ENCODE results near the gene BLOC1S5.
A peak's percentile ranks its signal among the peaks of the same experiment; 100 is the strongest.

The BLOC1S5 gene

DNA sequence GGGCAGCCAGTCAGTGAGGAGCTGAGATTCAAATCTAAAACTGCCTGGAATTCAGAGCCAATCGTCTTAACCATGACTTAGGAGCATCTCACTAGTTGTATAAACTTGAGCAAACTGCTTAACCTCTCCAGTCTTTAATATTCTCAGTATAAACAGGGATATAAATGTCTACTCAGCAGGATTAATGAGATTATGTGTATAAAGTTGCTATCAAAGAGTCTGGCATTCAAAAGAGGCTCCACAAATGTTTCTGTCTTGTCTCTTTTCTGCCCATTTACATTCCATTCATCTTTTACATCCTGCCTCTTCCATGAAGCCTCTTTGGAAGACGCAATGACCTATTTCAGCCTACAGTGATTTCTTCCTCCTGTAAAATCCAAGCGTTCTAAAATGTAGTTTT is 66.9 kb downstream of the BLOC1S5 start:
- Histone ChIP-seq H3K9ac (ENCODE audit: low read length) (no peak overlapping the region), H3K4me2 (ENCODE audit: low read length, poor library complexity, severe bottlenecking) (no peak overlapping the region), H3K4ac (ENCODE audit: low read depth in 1 of 2, low read length in 2 of 2) (no peak overlapping the region), H2AK5ac (ENCODE audit: low read length, severe bottlenecking) (no peak overlapping the region), H3K18ac (ENCODE audit: low read depth in 1 of 2, low read length in 2 of 2) (no peak overlapping the region), H3K14ac (ENCODE audit: low read length in 2 of 2) (no peak overlapping the region), H3K79me1 (replicated peaks; ENCODE audit: low read length, poor library complexity, severe bottlenecking) (no peaks in the 10 kb centered on the region), H3K27ac (ENCODE audit: low read length, poor library complexity, severe bottlenecking) (no peak overlapping the region), H3K36me3 (ENCODE audit: control insufficient read depth in 1 of 2, insufficient read depth in 2 of 2, low read depth in 1 of 2, low read length in 2 of 2) (no peaks in the 10 kb centered on the region), H3K23ac (ENCODE audit: low read length in 2 of 2) (no peak overlapping the region), H3K4me1 (ENCODE audit: control insufficient read depth, insufficient read depth, low read depth, low read length) (peaks cover 6% of the 10 kb centered on the region), H2BK5ac (ENCODE audit: low read depth, low read length, poor library complexity, severe bottlenecking) (no peak overlapping the region), H4K91ac (ENCODE audit: low read length) (no peak overlapping the region), H2BK15ac (ENCODE audit: low read depth, poor library complexity, severe bottlenecking) (no peak overlapping the region), H2AFZ (ENCODE audit: low read depth, low read length) (no peak overlapping the region), H3K9me3 (ENCODE audit: control insufficient read depth, low read length) (no peaks in the 10 kb centered on the region), H2BK12ac (ENCODE audit: low read length in 2 of 2) (no peak overlapping the region), H3K27me3 (ENCODE audit: control insufficient read depth in 1 of 2, insufficient read depth in 1 of 2, low read length in 2 of 2) (no peaks in the 10 kb centered on the region), H3K4me3 (ENCODE audit: insufficient read depth in 1 of 2, low read depth in 1 of 2, low read length in 2 of 2) (no peak overlapping the region), H2BK120ac (ENCODE audit: low read depth, low read length) (no peak overlapping the region), H4K8ac (ENCODE audit: low read length) (no peak overlapping the region)
- 92% methylated on average over 2 of the region's 3 CpGs for WGBS
- DNase-seq, result no peak

DNA sequence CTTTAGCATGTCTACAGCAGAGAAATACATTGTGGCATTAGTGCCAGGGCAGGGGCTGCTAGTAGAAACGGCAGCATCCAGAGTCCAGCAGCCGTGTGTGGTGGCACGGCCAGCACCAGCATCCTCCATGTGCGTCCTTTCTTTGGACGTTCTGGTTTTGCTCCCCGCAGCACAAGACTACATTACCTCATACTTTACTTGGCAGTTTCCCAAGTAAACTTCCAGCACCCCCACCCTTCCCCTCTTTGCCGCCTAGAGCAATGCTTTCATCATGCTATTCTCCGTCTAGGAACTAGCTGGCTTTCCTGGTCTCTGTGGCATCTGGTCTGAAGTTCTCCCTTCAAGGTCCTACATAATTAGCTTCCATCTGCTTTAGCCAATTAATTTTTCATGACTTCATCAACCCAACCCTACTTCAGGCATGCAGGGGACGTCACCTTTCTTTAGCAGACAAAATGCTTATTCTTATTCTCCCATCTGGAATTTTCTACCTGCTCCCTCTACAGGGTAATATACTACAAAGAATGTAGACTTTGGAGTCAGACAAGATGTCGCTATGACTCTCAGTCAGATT is 67.6 kb downstream of the BLOC1S5 start:
- no peak overlapping the region for H3K4me3 ChIP-seq (ENCODE audit: insufficient read depth in 1 of 2, low read depth in 1 of 2, low read length in 2 of 2)
- H3K14ac ChIP-seq (ENCODE audit: low read length in 2 of 2), result no peak overlapping the region
- no peaks in the 10 kb centered on the region for H3K9me3 ChIP-seq (ENCODE audit: control insufficient read depth, low read length)
- H2BK120ac ChIP-seq (ENCODE audit: low read depth, low read length), result no peak overlapping the region
- WGBS, result 88% methylated on average over 9 of the region's 10 CpGs
- no peak overlapping the region for H3K4me2 ChIP-seq (ENCODE audit: low read length, poor library complexity, severe bottlenecking)
- no peak overlapping the region for H2BK5ac ChIP-seq (ENCODE audit: low read depth, low read length, poor library complexity, severe bottlenecking)
- no peak overlapping the region for H2AFZ ChIP-seq (ENCODE audit: low read depth, low read length)
- H3K27ac ChIP-seq (ENCODE audit: low read length, poor library complexity, severe bottlenecking), result no peak overlapping the region
- H3K27me3 ChIP-seq (ENCODE audit: control insufficient read depth in 1 of 2, insufficient read depth in 1 of 2, low read length in 2 of 2), result no peaks in the 10 kb centered on the region
- H4K91ac ChIP-seq (ENCODE audit: low read length), result no peak overlapping the region
- H3K79me1 ChIP-seq (replicated peaks; ENCODE audit: low read length, poor library complexity, severe bottlenecking), result no peaks in the 10 kb centered on the region
- no peak for DNase-seq
- no peak overlapping the region for H3K18ac ChIP-seq (ENCODE audit: low read depth in 1 of 2, low read length in 2 of 2)
- H3K4me1 ChIP-seq (ENCODE audit: control insufficient read depth, insufficient read depth, low read depth, low read length), result peaks cover 8% of the 10 kb centered on the region
- peak overlapping the region; percentile 20 for H3K9ac ChIP-seq (ENCODE audit: low read length)
- H3K4ac ChIP-seq (ENCODE audit: low read depth in 1 of 2, low read length in 2 of 2), result no peak overlapping the region
- no peak overlapping the region for H3K23ac ChIP-seq (ENCODE audit: low read length in 2 of 2)
- H4K8ac ChIP-seq (ENCODE audit: low read length), result no peak overlapping the region
- no peak overlapping the region for H2BK12ac ChIP-seq (ENCODE audit: low read length in 2 of 2)
- H2BK15ac ChIP-seq (ENCODE audit: low read depth, poor library complexity, severe bottlenecking), result no peak overlapping the region
- H3K36me3 ChIP-seq (ENCODE audit: control insufficient read depth in 1 of 2, insufficient read depth in 2 of 2, low read depth in 1 of 2, low read length in 2 of 2), result no peaks in the 10 kb centered on the region
- H2AK5ac ChIP-seq (ENCODE audit: low read length, severe bottlenecking), result no peak overlapping the region

DNA sequence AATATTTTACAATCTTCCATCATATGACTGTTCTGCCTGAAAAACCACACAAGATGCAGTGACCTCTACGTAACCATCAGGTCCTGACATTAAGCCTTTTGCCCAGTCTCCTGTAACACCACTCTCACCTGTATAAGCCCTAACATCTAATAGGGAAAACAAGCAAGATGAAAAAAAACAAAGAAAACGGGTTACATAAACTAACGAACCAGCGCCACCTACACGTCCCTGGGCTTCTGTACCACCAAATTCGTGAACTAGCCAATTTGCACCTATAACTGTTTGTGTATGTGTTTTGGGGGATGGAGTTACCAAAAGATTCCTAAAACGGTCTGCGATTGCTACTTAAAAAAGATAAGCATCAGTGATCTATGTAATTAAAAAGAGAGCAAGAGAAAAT is 70.2 kb downstream of the BLOC1S5 start:
- no peak overlapping the region for H2BK12ac ChIP-seq (ENCODE audit: low read length in 2 of 2)
- no peak overlapping the region for H3K9ac ChIP-seq (ENCODE audit: low read length)
- H3K27ac ChIP-seq (ENCODE audit: low read length, poor library complexity, severe bottlenecking), result no peak overlapping the region
- no peak overlapping the region for H2BK5ac ChIP-seq (ENCODE audit: low read depth, low read length, poor library complexity, severe bottlenecking)
- H3K4ac ChIP-seq (ENCODE audit: low read depth in 1 of 2, low read length in 2 of 2), result no peak overlapping the region
- H2AFZ ChIP-seq (ENCODE audit: low read depth, low read length), result no peak overlapping the region
- WGBS, result 98% methylated on average over 8 of the region's 8 CpGs
- H3K4me3 ChIP-seq (ENCODE audit: insufficient read depth in 1 of 2, low read depth in 1 of 2, low read length in 2 of 2), result no peak overlapping the region
- H3K18ac ChIP-seq (ENCODE audit: low read depth in 1 of 2, low read length in 2 of 2), result no peak overlapping the region
- no peak overlapping the region for H2BK15ac ChIP-seq (ENCODE audit: low read depth, poor library complexity, severe bottlenecking)
- no peak overlapping the region for H3K4me2 ChIP-seq (ENCODE audit: low read length, poor library complexity, severe bottlenecking)
- H3K14ac ChIP-seq (ENCODE audit: low read length in 2 of 2), result no peak overlapping the region
- H3K4me1 ChIP-seq (ENCODE audit: control insufficient read depth, insufficient read depth, low read depth, low read length), result peaks cover 9% of the 10 kb centered on the region
- no peak overlapping the region for H4K8ac ChIP-seq (ENCODE audit: low read length)
- DNase-seq, result no peak
- H2AK5ac ChIP-seq (ENCODE audit: low read length, severe bottlenecking), result no peak overlapping the region
- no peaks in the 10 kb centered on the region for H3K9me3 ChIP-seq (ENCODE audit: control insufficient read depth, low read length)
- H3K27me3 ChIP-seq (ENCODE audit: control insufficient read depth in 1 of 2, insufficient read depth in 1 of 2, low read length in 2 of 2), result no peaks in the 10 kb centered on the region
- H3K36me3 ChIP-seq (ENCODE audit: control insufficient read depth in 1 of 2, insufficient read depth in 2 of 2, low read depth in 1 of 2, low read length in 2 of 2), result no peaks in the 10 kb centered on the region
- no peak overlapping the region for H2BK120ac ChIP-seq (ENCODE audit: low read depth, low read length)
- no peaks in the 10 kb centered on the region for H3K79me1 ChIP-seq (replicated peaks; ENCODE audit: low read length, poor library complexity, severe bottlenecking)
- H3K23ac ChIP-seq (ENCODE audit: low read length in 2 of 2), result no peak overlapping the region
- H4K91ac ChIP-seq (ENCODE audit: low read length), result no peak overlapping the region

DNA sequence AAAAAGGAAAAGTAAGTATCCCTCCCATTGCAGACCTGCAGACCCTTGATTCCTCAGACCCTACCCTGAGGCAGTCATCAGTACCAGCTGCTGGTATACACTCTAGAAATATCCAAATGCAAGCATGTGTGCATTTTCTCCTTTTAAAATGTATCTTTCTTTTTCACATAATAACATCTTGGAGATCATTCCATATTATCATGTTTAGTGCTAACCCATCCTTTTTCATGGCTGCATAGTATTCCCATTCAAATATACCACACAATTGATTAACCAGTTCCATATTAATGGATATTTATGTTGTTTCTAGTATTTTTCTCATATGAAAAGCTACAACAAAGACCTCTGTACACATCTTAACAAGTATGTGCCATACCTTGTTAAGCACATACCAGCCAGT is 70.8 kb downstream of the BLOC1S5 start:
- H2BK12ac ChIP-seq (ENCODE audit: low read length in 2 of 2), result no peak overlapping the region
- H3K4me2 ChIP-seq (ENCODE audit: low read length, poor library complexity, severe bottlenecking), result no peak overlapping the region
- H3K79me1 ChIP-seq (replicated peaks; ENCODE audit: low read length, poor library complexity, severe bottlenecking), result no peaks in the 10 kb centered on the region
- no peak for DNase-seq
- no peak overlapping the region for H2BK120ac ChIP-seq (ENCODE audit: low read depth, low read length)
- H3K23ac ChIP-seq (ENCODE audit: low read length in 2 of 2), result no peak overlapping the region
- H2BK5ac ChIP-seq (ENCODE audit: low read depth, low read length, poor library complexity, severe bottlenecking), result no peak overlapping the region
- no peaks in the 10 kb centered on the region for H3K27me3 ChIP-seq (ENCODE audit: control insufficient read depth in 1 of 2, insufficient read depth in 1 of 2, low read length in 2 of 2)
- H3K4me1 ChIP-seq (ENCODE audit: control insufficient read depth, insufficient read depth, low read depth, low read length), result peaks cover 9% of the 10 kb centered on the region
- no peak overlapping the region for H2AFZ ChIP-seq (ENCODE audit: low read depth, low read length)
- no peak overlapping the region for H3K14ac ChIP-seq (ENCODE audit: low read length in 2 of 2)
- no peak overlapping the region for H3K27ac ChIP-seq (ENCODE audit: low read length, poor library complexity, severe bottlenecking)
- no peak overlapping the region for H4K8ac ChIP-seq (ENCODE audit: low read length)
- no peak overlapping the region for H3K4me3 ChIP-seq (ENCODE audit: insufficient read depth in 1 of 2, low read depth in 1 of 2, low read length in 2 of 2)
- H3K18ac ChIP-seq (ENCODE audit: low read depth in 1 of 2, low read length in 2 of 2), result no peak overlapping the region
- no peaks in the 10 kb centered on the region for H3K36me3 ChIP-seq (ENCODE audit: control insufficient read depth in 1 of 2, insufficient read depth in 2 of 2, low read depth in 1 of 2, low read length in 2 of 2)
- no peak overlapping the region for H4K91ac ChIP-seq (ENCODE audit: low read length)
- no peak overlapping the region for H2BK15ac ChIP-seq (ENCODE audit: low read depth, poor library complexity, severe bottlenecking)
- H3K9ac ChIP-seq (ENCODE audit: low read length), result no peak overlapping the region
- no peak overlapping the region for H3K4ac ChIP-seq (ENCODE audit: low read depth in 1 of 2, low read length in 2 of 2)
- no peak overlapping the region for H2AK5ac ChIP-seq (ENCODE audit: low read length, severe bottlenecking)
- H3K9me3 ChIP-seq (ENCODE audit: control insufficient read depth, low read length), result no peaks in the 10 kb centered on the region

Measured in mesenchymal stem cell (in vitro differentiated cells and primary cell).